H1 (cell line): Measurements from ENCODE around the gene TAF11L2. TPM values are rescaled to one million over a fixed set of nuclear protein-coding genes. Genes with fewer than 3 reads are reported as not detected.
"Not testable (repeated sequence)": the region's sequence is repeated elsewhere in the genome, so short reads cannot be mapped to it uniquely, and the experiment has no call there.

ENCODE experiments used
- CTCF ChIA-PET: fragments of 300-600 bp; sonication (Branson Sonifier 250); formaldehyde crosslinking; loops from one replicate; lab custom pipeline; 2021; ENCODE audit not compliant: partially characterized antibody; lab: Charles Lee
- POLR2A ChIA-PET: fragments of 300-600 bp; sonication (Branson Sonifier 250); formaldehyde crosslinking; loops from one replicate; lab custom pipeline; 2021; ENCODE audit warnings: inconsistent platforms; ENCODE audit not compliant: partially characterized antibody; lab: Charles Lee
- DNase-seq, 2 experiments: peaks; one replicate each; pipeline versions ENCODE4 v3.0.0 to v3.0.0-alpha.2; 2010 to 2022; ENCODE audit warnings: low spot score in 2 of 2, low read depth in 1 of 2, mixed read lengths in 1 of 2
- FAIRE-seq: peaks from 2 replicates; lab custom pipeline; 2011; peaks lifted over from hg19 to GRCh38; lab: Jason Lieb, UNC
- H2AFZ ChIP-seq: 2 replicates; pipeline ENCODE4 v1.8.1; 2012; ENCODE audit warnings: low read length, inconsistent platforms
- H2AK5ac ChIP-seq: 2 replicates; pipeline ENCODE4 v1.6.1; 2013; ENCODE audit warnings: low read depth, low read length
- H2BK120ac ChIP-seq: replicated peaks from 2 replicates; pipeline ENCODE3; 2013; ENCODE audit warnings: low read depth, low read length, inconsistent platforms
- H2BK12ac ChIP-seq: 2 replicates; pipeline ENCODE4 v1.6.1; 2013; ENCODE audit warnings: low read depth, low read length
- H2BK15ac ChIP-seq: 2 replicates; pipeline ENCODE4 v1.6.1; 2013; ENCODE audit warnings: low read length
- H2BK20ac ChIP-seq: 2 replicates; pipeline ENCODE4 v1.6.1; 2013; ENCODE audit warnings: low read length
- H2BK5ac ChIP-seq: 2 replicates; pipeline ENCODE4 v1.6.1; 2013; ENCODE audit warnings: low read depth, low read length
- H3K14ac ChIP-seq: 2 replicates; pipeline ENCODE4 v1.6.1; 2013; ENCODE audit warnings: inconsistent platforms; ENCODE audit not compliant: insufficient read length
- H3K18ac ChIP-seq: 2 replicates; pipeline ENCODE4 v1.6.1; 2013; ENCODE audit warnings: low read length; ENCODE audit errors: extremely low read depth
- H3K23ac ChIP-seq: 2 replicates; pipeline ENCODE4 v1.6.1; 2013; ENCODE audit warnings: inconsistent platforms; ENCODE audit not compliant: insufficient read length
- H3K23me2 ChIP-seq: 2 replicates; pipeline ENCODE4 v1.6.1; 2013; ENCODE audit warnings: low read depth, low read length
- H3K27ac ChIP-seq: 2 replicates; pipeline ENCODE4 v1.6.1; 2011; ENCODE audit warnings: low read depth, low read length, inconsistent platforms
- H3K27me3 ChIP-seq, 4 experiments: replicated peaks in 1 of 4; 1 replicate in 1 of 4; 2 replicates in 3 of 4; pipeline versions ENCODE4 v1.6.1 to v1.8.1; 2011 to 2013; ENCODE audit warnings: low read length in 3 of 4, mild to moderate bottlenecking in 3 of 4, inconsistent platforms in 2 of 4, mixed read lengths in 2 of 4, moderate library complexity in 1 of 4; ENCODE audit not compliant: control insufficient read depth in 3 of 4, insufficient read depth in 3 of 4; ENCODE audit errors: extremely low read depth in 1 of 4
- H3K36me3 ChIP-seq, 4 experiments: 2 replicates each; pipeline versions ENCODE4 v1.6.1 to v1.8.1; 2011 to 2013; ENCODE audit warnings: mild to moderate bottlenecking in 4 of 4, low read length in 3 of 4, moderate library complexity in 2 of 4, control low read depth in 1 of 4, inconsistent platforms in 1 of 4; ENCODE audit not compliant: insufficient read depth in 4 of 4, control insufficient read depth in 2 of 4
- H3K4ac ChIP-seq: replicated peaks from 2 replicates; pipeline ENCODE3; 2013; ENCODE audit warnings: low read length, low read depth, mixed read lengths, inconsistent platforms; ENCODE audit not compliant: insufficient read length
- H3K4me1 ChIP-seq, 4 experiments: replicated peaks in 1 of 4; 1 replicate in 1 of 4; 2 replicates in 3 of 4; pipeline versions ENCODE4 v1.6.1 to v1.8.1; 2011 to 2013; ENCODE audit warnings: low read length in 3 of 4, inconsistent platforms in 2 of 4, mixed read lengths in 1 of 4; ENCODE audit not compliant: insufficient read depth in 4 of 4, control insufficient read depth in 3 of 4
- H3K4me2 ChIP-seq, 2 experiments: 2 replicates each; pipeline versions ENCODE4 v1.6.1 to v1.8.1; 2011 to 2013; ENCODE audit warnings: low read depth in 2 of 2, low read length in 2 of 2, control low read depth in 1 of 2, inconsistent platforms in 1 of 2, mild to moderate bottlenecking in 1 of 2; ENCODE audit not compliant: insufficient read depth in 1 of 2
- H3K4me3 ChIP-seq, 4 experiments: fragments of 200-600, 300-600 bp in 1 of 4; sonication (generic), shearing (Covaris generic), sonication (Bioruptor Twin) in 1 of 4; 2 replicates each; pipeline versions ENCODE4 v1.5.1 to v1.8.1; 2011 to 2016; ENCODE audit warnings: low read length in 4 of 4, low read depth in 3 of 4, control low read depth in 2 of 4, inconsistent platforms in 2 of 4, mild to moderate bottlenecking in 2 of 4, mixed read lengths in 1 of 4, moderate library complexity in 1 of 4; ENCODE audit not compliant: insufficient read depth in 2 of 4; ENCODE audit errors: extremely low read depth in 1 of 4
- H3K56ac ChIP-seq: replicated peaks from 2 replicates; pipeline ENCODE3; 2013; ENCODE audit warnings: low read depth, mild to moderate bottlenecking, mixed read lengths, low read length, inconsistent platforms; ENCODE audit not compliant: insufficient read length
- H3K79me1 ChIP-seq: 2 replicates; pipeline ENCODE4 v1.6.1; 2013; ENCODE audit warnings: low read depth, low read length, control low read depth
- H3K79me2 ChIP-seq, 2 experiments: 2 replicates each; pipeline versions ENCODE4 v1.6.1 to v1.8.1; 2012 to 2013; ENCODE audit warnings: low read length in 2 of 2, mild to moderate bottlenecking in 2 of 2, inconsistent platforms in 1 of 2; ENCODE audit not compliant: insufficient read depth in 2 of 2, control insufficient read depth in 1 of 2
- H3K9ac ChIP-seq, 4 experiments: replicated peaks in 1 of 4; 1 replicate in 1 of 4; 2 replicates in 3 of 4; pipeline versions ENCODE4 v1.6.1 to v1.8.1; 2011 to 2013; ENCODE audit warnings: low read depth in 3 of 4, low read length in 3 of 4, control low read depth in 2 of 4, mild to moderate bottlenecking in 2 of 4, moderate library complexity in 2 of 4, inconsistent platforms in 1 of 4; ENCODE audit errors: extremely low read depth in 1 of 4
- H3K9me3 ChIP-seq, 2 experiments: 2 replicates each; pipeline versions ENCODE4 v1.6.1 to v1.8.1; 2012 to 2013; ENCODE audit warnings: mild to moderate bottlenecking in 2 of 2, moderate library complexity in 2 of 2, control low read depth in 1 of 2, inconsistent platforms in 1 of 2, low read depth in 1 of 2, low read length in 1 of 2, mixed read lengths in 1 of 2; ENCODE audit not compliant: insufficient read depth in 2 of 2
- H4K20me1 ChIP-seq, 2 experiments: replicated peaks in 1 of 2; 2 replicates each; pipeline versions ENCODE3 to v1.8.1; 2011 to 2013; ENCODE audit warnings: inconsistent platforms in 2 of 2, low read length in 2 of 2, mild to moderate bottlenecking in 1 of 2; ENCODE audit not compliant: insufficient read depth in 2 of 2, control insufficient read depth in 1 of 2
- H4K5ac ChIP-seq: 2 replicates; pipeline ENCODE4 v1.6.1; 2013; ENCODE audit warnings: low read length, low read depth, mixed read lengths, inconsistent platforms; ENCODE audit not compliant: insufficient read length
- H4K8ac ChIP-seq: 2 replicates; pipeline ENCODE4 v1.8.0; 2013; ENCODE audit warnings: mild to moderate bottlenecking, moderate library complexity, low read length, inconsistent platforms; ENCODE audit not compliant: insufficient read depth; ENCODE audit errors: extremely low read depth
- H4K91ac ChIP-seq: replicated peaks from 2 replicates; pipeline ENCODE3; 2013; ENCODE audit warnings: low read length, mixed read lengths, inconsistent platforms; ENCODE audit not compliant: insufficient read length
- CBX5 ChIP-seq: fragments of 300-800, 300-1000 bp; sonication (generic); IDR thresholded peaks from 2 replicates; pipeline ENCODE4 v1.7.1; 2016; ENCODE audit warnings: antibody characterized with exemption, low read length, low read depth
- MAFK ChIP-seq: IDR thresholded peaks from 2 replicates; pipeline ENCODE4 v1.6.1; 2012; ENCODE audit warnings: low read depth, mild to moderate bottlenecking, improper control_type of control experiment, low read length
- SRF ChIP-seq: IDR thresholded peaks from 2 replicates; pipeline ENCODE4 v1.6.1; 2011; ENCODE audit warnings: mild to moderate bottlenecking, low read depth, low read length, moderate library complexity
- TAF1 ChIP-seq: IDR thresholded peaks from 2 replicates; pipeline ENCODE4 v1.6.1; 2011; ENCODE audit warnings: mild to moderate bottlenecking, low read depth, low read length
- polyA plus RNA-seq, 7 experiments: library from polyadenylated mRNA; depleted of rRNA in 3 of 7; stranded (reverse) in 5 of 7; unstranded in 2 of 7; fragments of >200 nt in 5 of 7; fragments of 200-250 nt in 2 of 7; gene quantifications; 1 replicate in 5 of 7; 2 replicates in 1 of 7; 4 replicates in 1 of 7; pipeline versions ENCODE4 v1.2.1 to v1.2.3, GENCODE V29; 2011 to 2013; ENCODE audit warnings: missing spikeins in 2 of 7, mixed read lengths in 2 of 7
- total RNA-seq: library from RNA; stranded (reverse); fragmentation: NEBNext Ultra II Directional; extraction: Animal tissue kit (Norgen Biotek cat#: 25700); gene quantifications from 2 replicates; pipeline ENCODE4 v1.2.1, GENCODE V29; 2021

Gene TAF11L2
- total and polyA plus RNA-seq, 2 of the 8 experiments (the other 6 are each of a cell fraction or from before 2014, with no cell fraction given), result not detected

DNA sequence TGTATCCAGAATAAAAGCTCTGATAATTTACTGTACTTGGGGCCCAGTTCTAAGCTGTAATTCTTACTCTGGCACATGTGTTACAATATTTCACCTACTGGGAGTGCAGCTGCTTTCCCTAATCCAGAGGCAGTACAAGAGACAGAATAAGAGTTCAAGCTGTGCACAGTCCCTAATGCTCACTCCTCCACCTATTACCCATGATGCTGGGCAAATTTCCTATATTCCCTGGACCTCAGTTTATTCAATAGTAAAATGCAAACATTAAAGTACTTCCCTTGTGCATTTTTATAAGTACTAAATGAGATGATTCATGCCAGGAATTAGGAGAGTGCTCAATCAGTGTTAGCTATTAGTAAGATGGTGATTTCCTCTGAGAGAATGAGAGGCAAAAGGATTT is 28.0 kb upstream of the TAF11L2 start (continued):
- TF ChIP-seq TAF1, result no peak
- no peak for TF ChIP-seq SRF
- TF ChIP-seq CBX5, result no peak
- TF ChIP-seq MAFK, result no peak

DNA sequence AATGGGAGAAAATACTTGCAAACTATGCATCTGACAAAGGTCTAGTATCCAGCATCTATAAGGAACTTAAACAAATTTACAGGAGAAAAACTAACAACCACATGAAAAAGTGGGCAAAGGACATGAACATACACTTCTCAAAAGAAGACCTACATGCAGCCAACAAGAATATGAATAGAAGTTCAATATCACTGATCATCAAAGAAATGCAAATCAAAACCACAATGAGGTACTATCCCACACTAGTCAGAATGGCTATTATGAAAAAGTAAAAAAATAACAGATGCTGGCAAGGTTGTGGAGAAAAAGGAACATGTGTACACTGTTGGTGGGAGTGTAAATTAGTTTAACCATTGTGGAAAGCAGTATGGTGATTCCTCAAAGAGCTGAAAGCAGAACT is 23.0 kb upstream of the TAF11L2 start:
- DNase-seq, H3K79me2 ChIP-seq, H3K14ac ChIP-seq, H3K27ac ChIP-seq, H4K91ac ChIP-seq, POLR2A ChIA-PET, H3K4ac ChIP-seq, H3K18ac ChIP-seq, H4K20me1 ChIP-seq, H3K56ac ChIP-seq, H3K4me2 ChIP-seq, H2BK20ac ChIP-seq, H2BK15ac ChIP-seq, H2BK120ac ChIP-seq, H3K9me3 ChIP-seq, H3K79me1 ChIP-seq, H2AFZ ChIP-seq, H4K8ac ChIP-seq, H3K4me1 ChIP-seq, H3K23me2 ChIP-seq, H2BK5ac ChIP-seq, H3K23ac ChIP-seq, H3K4me3 ChIP-seq, H3K27me3 ChIP-seq, H4K5ac ChIP-seq, H2BK12ac ChIP-seq, H3K36me3 ChIP-seq, FAIRE-seq, H2AK5ac ChIP-seq, H3K9ac ChIP-seq: not testable (repeated sequence)
- CTCF ChIA-PET, result interaction anchor here (1.0 kb wide), 1 partner anchor 259 kb away, joined by 4 read pairs; no protein-coding TSS in a partner anchor
